Endodermal cell (in vitro differentiated cells): ENCODE data around the gene COL23A1. TPM values are rescaled to one million over a fixed set of nuclear protein-coding genes. Genes with fewer than 3 reads are reported as not detected.

Experiments
- DNase-seq: peaks from one replicate; pipeline ENCODE4 v3.0.0-alpha.2; 2017
- H3K27ac ChIP-seq: 2 replicates; pipeline ENCODE4 v1.5.1; 2013; ENCODE audit warnings: mild to moderate bottlenecking, low read depth, low read length, moderate library complexity
- H3K27me3 ChIP-seq: 2 replicates; pipeline ENCODE4 v1.6.1; 2013; ENCODE audit warnings: mild to moderate bottlenecking, low read length, moderate library complexity; ENCODE audit not compliant: insufficient read depth, control insufficient read depth, poor library complexity, severe bottlenecking
- H3K36me3 ChIP-seq: 2 replicates; pipeline ENCODE4 v1.7.0; 2013; ENCODE audit warnings: mild to moderate bottlenecking, low read length, moderate library complexity; ENCODE audit not compliant: control insufficient read depth, insufficient read depth
- H3K4me1 ChIP-seq: one replicate; pipeline ENCODE4 v1.7.0; 2013; ENCODE audit warnings: low read length; ENCODE audit not compliant: control insufficient read depth, insufficient read depth
- H3K4me3 ChIP-seq: 2 replicates; pipeline ENCODE4 v1.5.1; 2013; ENCODE audit warnings: mild to moderate bottlenecking, low read length, moderate library complexity
- H3K9ac ChIP-seq: 2 replicates; pipeline ENCODE4 v1.6.1; 2013; ENCODE audit warnings: mild to moderate bottlenecking, low read length, moderate library complexity; ENCODE audit not compliant: poor library complexity, severe bottlenecking; ENCODE audit errors: extremely low read depth
- H3K9me3 ChIP-seq: 2 replicates; pipeline ENCODE4 v1.6.1; 2013; ENCODE audit warnings: mild to moderate bottlenecking, low read length, moderate library complexity; ENCODE audit not compliant: control insufficient read depth
- H3K27ac Mint-ChIP-seq: 2 replicates; pipeline ENCODE4 v1.8.0; 2020; ENCODE audit warnings: mixed read lengths
- H3K27me3 Mint-ChIP-seq: 2 replicates; pipeline ENCODE4 v1.8.0; 2021; ENCODE audit warnings: mild to moderate bottlenecking, mixed read lengths; ENCODE audit not compliant: insufficient read depth
- H3K36me3 Mint-ChIP-seq: 2 replicates; pipeline ENCODE4 v1.8.0; 2020; ENCODE audit warnings: low read depth, mixed read lengths
- H3K4me1 Mint-ChIP-seq: 2 replicates; pipeline ENCODE4 v1.8.0; 2020; ENCODE audit warnings: mixed read lengths
- H3K4me3 Mint-ChIP-seq: 2 replicates; pipeline ENCODE4 v1.8.0; 2020; ENCODE audit warnings: mild to moderate bottlenecking, moderate library complexity, mixed read lengths
- H3K9me3 Mint-ChIP-seq: 2 replicates; pipeline ENCODE4 v1.8.0; 2020; ENCODE audit warnings: mild to moderate bottlenecking, mixed read lengths
- WGBS, 2 experiments: methylation state at CpG; one replicate each; pipeline versions ENCODE4 v1.1.5 to v1.1.7; 2013; ENCODE audit warnings: missing lambda C conversion rate in 2 of 2, mixed read lengths in 1 of 2; ENCODE audit not compliant: insufficient coverage in 1 of 2, insufficient read length in 1 of 2; 5-methylcytosine and 5-hydroxymethylcytosine counted together
- total RNA-seq, 2 donors: library from RNA; stranded (reverse); fragmentation: NEBNext Ultra II Directional in 1 of 2; extraction: Animal tissue kit (Norgen Biotek cat#: 25700) in 1 of 2; gene quantifications; 2 replicates in 1 of 2; 3 replicates in 1 of 2; pipeline ENCODE4 v1.2.1, GENCODE V29; 2021
- TF ChIP-seq, protein P1 (sequence below): fragments of 200-600 bp; sonication (generic); conservative IDR thresholded peaks from 2 replicates; pipeline ENCODE4 v1.5.0; 2021; ENCODE audit warnings: antibody characterized with exemption, mild to moderate bottlenecking

Gene COL23A1
- total RNA-seq, 2 donors from 2014 or later, result 50.2 to 71.3 TPM

GRCh38 chr5:178351221-178352034 is 238.8 kb downstream of the COL23A1 start:
- H3K9ac ChIP-seq, result no peak overlapping the region
- no peaks in the 10 kb centered on the region for H3K27me3 Mint-ChIP-seq
- peak overlapping the region; percentile 18 for H3K27ac Mint-ChIP-seq
- H3K27ac ChIP-seq, result no peak overlapping the region
- H3K36me3 Mint-ChIP-seq, result no peaks in the 10 kb centered on the region
- no peaks in the 10 kb centered on the region for H3K27me3 ChIP-seq
- no peaks in the 10 kb centered on the region for H3K4me1 ChIP-seq
- H3K36me3 ChIP-seq, result no peaks in the 10 kb centered on the region
- H3K9me3 ChIP-seq, result no peaks in the 10 kb centered on the region
- no peak for DNase-seq
- TF ChIP-seq, protein P1, sequence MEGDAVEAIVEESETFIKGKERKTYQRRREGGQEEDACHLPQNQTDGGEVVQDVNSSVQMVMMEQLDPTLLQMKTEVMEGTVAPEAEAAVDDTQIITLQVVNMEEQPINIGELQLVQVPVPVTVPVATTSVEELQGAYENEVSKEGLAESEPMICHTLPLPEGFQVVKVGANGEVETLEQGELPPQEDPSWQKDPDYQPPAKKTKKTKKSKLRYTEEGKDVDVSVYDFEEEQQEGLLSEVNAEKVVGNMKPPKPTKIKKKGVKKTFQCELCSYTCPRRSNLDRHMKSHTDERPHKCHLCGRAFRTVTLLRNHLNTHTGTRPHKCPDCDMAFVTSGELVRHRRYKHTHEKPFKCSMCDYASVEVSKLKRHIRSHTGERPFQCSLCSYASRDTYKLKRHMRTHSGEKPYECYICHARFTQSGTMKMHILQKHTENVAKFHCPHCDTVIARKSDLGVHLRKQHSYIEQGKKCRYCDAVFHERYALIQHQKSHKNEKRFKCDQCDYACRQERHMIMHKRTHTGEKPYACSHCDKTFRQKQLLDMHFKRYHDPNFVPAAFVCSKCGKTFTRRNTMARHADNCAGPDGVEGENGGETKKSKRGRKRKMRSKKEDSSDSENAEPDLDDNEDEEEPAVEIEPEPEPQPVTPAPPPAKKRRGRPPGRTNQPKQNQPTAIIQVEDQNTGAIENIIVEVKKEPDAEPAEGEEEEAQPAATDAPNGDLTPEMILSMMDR, result no peak
- no peaks in the 10 kb centered on the region for H3K9me3 Mint-ChIP-seq
- H3K4me3 Mint-ChIP-seq, result no peak overlapping the region
- WGBS, 2 experiments, result 88 to 93% methylated on average over 13 to 18 of the region's 18 CpGs
- H3K4me1 Mint-ChIP-seq, result peaks cover 26% of the 10 kb centered on the region
- H3K4me3 ChIP-seq, result no peak overlapping the region

- no peaks in the 10 kb centered on the region for H3K9me3 Mint-ChIP-seq
Measured at GRCh38 chr5:178350361-178351220, 239.6 kb downstream of the COL23A1 start.

More at GRCh38 chr5:178350361-178351220, 239.6 kb downstream of the COL23A1 start:
- WGBS, 2 experiments, result 89 to 90% methylated on average over 21 to 28 of the region's 28 CpGs
- no peaks in the 10 kb centered on the region for H3K36me3 ChIP-seq
- H3K9me3 ChIP-seq, result no peaks in the 10 kb centered on the region
- peak overlapping the region; percentile 44 for H3K27ac Mint-ChIP-seq
- H3K36me3 Mint-ChIP-seq, result no peaks in the 10 kb centered on the region
- H3K4me3 Mint-ChIP-seq, result no peak overlapping the region
- H3K27ac ChIP-seq, result no peak overlapping the region
- no peaks in the 10 kb centered on the region for H3K4me1 ChIP-seq
- H3K4me1 Mint-ChIP-seq, result peaks cover 20% of the 10 kb centered on the region
- no peak for DNase-seq
- TF ChIP-seq, protein P1, result no peak
- H3K4me3 ChIP-seq, result no peak overlapping the region
- H3K27me3 ChIP-seq, result no peaks in the 10 kb centered on the region
- no peaks in the 10 kb centered on the region for H3K27me3 Mint-ChIP-seq
- no peak overlapping the region for H3K9ac ChIP-seq
